ENCODE data around the gene AKR1C1. TPM values are rescaled to one million over a fixed set of nuclear protein-coding genes. Genes with fewer than 3 reads are reported as not detected.
A peak's percentile ranks its signal among the peaks of the same experiment; 100 is the strongest.
"Not testable (repeated sequence)": the region's sequence is repeated elsewhere in the genome, so short reads cannot be mapped to it uniquely, and the experiment has no call there.

The AKR1C1 gene
- total RNA-seq, 4 donors from 2014 or later: 47.1 to 94.8 (median 77.5) TPM

GRCh38 chr10:5012595-5012994, 49.4 kb downstream of the AKR1C1 start:
- Histone ChIP-seq H3K27ac (no peak overlapping the region), H3K27me3 (no peaks in the 10 kb centered on the region), H3K4me1 (no peaks in the 10 kb centered on the region), H3K36me3 (no peaks in the 10 kb centered on the region), H3K4me3 (no peak overlapping the region), H3K9me3 (no peaks in the 10 kb centered on the region)
- DNase-seq (ENCODE audit: low spot score in 2 of 2): no peak
- TF ChIP-seq EP300 (IDR thresholded peaks at IDR 0.05): no peak
- TF ChIP-seq CTCF (IDR thresholded peaks at IDR 0.05): no peak
- no peak for TF ChIP-seq POLR2A (IDR thresholded peaks at IDR 0.05)
- 73 to 76% methylated on average over 2 of the region's 2 CpGs for WGBS, 2 donors

DNA sequence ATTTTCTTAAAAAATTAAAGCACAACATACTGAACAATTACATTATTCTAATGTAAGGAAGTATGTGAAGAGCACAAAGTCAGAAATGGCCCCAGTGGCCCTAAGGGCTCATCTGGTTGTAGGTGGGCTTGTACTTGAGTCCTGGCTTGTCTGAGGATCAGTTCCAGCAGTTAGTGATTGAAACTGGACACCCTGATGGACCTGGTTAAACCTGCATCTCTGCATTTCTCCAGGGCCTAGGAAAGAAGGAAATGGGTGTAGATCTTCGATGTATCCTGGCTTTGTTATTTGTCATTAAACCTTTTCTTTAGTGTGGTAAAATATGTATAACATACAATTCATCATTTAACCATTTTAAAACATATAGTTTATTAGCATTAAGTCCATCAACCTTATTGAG, 50.2 kb downstream of the AKR1C1 start:
- no peak for TF ChIP-seq CTCF (IDR thresholded peaks at IDR 0.05)
- TF ChIP-seq POLR2A (IDR thresholded peaks at IDR 0.05): no peak
- no peak for TF ChIP-seq EP300 (IDR thresholded peaks at IDR 0.05)
- DNase-seq (ENCODE audit: low spot score in 2 of 2): no peak
- Histone ChIP-seq H3K9me3 (no peaks in the 10 kb centered on the region), H3K36me3 (no peaks in the 10 kb centered on the region), H3K4me3 (no peak overlapping the region), H3K27me3 (no peaks in the 10 kb centered on the region), H3K27ac (no peak overlapping the region), H3K4me1 (peaks cover 0 to 7% (median 0%) of the 10 kb centered on the region in 4 donors)
- 41 to 82% methylated on average over 1 of the region's 1 CpG for WGBS, 2 donors

- peaks cover 0 to 15% (median 4%) of the 10 kb centered on the region in 4 donors for H3K4me1 ChIP-seq
- not testable (repeated sequence) for H3K36me3 ChIP-seq; H3K27ac ChIP-seq; H3K9me3 ChIP-seq; H3K27me3 ChIP-seq; DNase-seq (ENCODE audit: low spot score in 2 of 2); H3K4me3 ChIP-seq
- WGBS, 2 donors: 44 to 54% methylated on average over 4 of the region's 4 CpGs
Observed at GRCh38 chr10:5014200-5014910, 51.1 kb downstream of the AKR1C1 start.

DNA sequence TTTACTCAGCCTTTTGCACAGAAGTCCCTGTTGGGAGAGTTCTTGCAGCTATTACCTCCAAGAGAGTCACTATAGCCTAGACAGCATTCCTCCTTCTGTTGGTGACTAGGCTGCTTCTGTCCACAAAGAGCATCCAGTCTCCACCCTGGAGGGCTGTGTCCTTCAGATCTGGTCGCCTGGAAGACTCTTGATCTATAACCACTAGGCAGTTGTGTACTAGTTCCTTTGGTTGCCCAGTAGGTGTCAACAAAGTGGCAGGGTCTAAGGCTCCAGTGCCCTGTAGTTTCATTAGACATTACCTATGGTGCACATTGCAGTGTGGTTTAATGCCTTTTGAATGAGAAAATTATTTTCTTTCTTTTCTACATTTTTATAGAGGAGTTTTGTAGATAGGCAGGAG, 51.7 kb downstream of the AKR1C1 start:
- Histone ChIP-seq H3K4me1 (peaks cover 0 to 20% (median 9%) of the 10 kb centered on the region in 4 donors), H3K4me3 (no peak overlapping the region), H3K27me3 (no peaks in the 10 kb centered on the region), H3K27ac (no peak overlapping the region), H3K36me3 (no peaks in the 10 kb centered on the region), H3K9me3 (no peaks in the 10 kb centered on the region)
- DNase-seq (ENCODE audit: low spot score in 2 of 2): no peak
- 58 to 64% methylated on average over 1 of the region's 1 CpG for WGBS, 2 donors
- TF ChIP-seq CTCF (IDR thresholded peaks at IDR 0.05): no peak
- no peak for TF ChIP-seq POLR2A (IDR thresholded peaks at IDR 0.05)
- TF ChIP-seq EP300 (IDR thresholded peaks at IDR 0.05): no peak

- Histone ChIP-seq H3K36me3 (no peaks in the 10 kb centered on the region), H3K27ac (peak overlapping the region in 2 of 4 donors; percentile 41 to 81)
Observed at GRCh38 chr10:5018134-5018533, 54.9 kb downstream of the AKR1C1 start.

DNA sequence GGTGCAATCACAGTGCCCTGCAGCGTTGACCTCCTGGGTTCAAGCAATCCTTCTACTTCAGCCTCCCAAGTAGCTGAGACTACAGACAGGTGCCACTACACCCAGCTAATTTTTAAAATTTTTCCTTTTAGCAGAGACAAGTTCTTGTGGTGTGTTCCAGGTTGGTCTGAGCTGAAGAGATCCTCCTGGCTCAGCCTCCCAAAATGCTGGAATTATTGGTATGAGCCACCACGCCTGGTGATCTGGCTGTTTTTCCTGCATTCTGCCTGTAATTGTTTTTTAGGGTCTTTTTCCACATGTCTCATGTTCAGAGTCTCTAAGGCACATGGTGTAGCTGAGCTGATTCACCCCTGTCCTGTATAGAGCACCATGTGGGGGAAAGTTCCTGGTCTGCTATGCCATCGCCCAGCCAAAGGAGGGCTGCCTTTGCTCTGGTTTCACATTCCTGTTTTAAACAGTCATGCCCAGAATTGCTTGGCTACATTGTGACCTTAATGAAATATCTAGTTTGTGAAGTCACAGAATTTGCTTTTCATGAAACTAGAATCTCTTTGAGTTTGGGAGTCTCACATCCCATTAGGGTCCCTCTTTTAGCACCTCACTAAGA, 55.6 kb downstream of the AKR1C1 start:
- Histone ChIP-seq H3K4me1 (peaks cover 0 to 24% (median 12%) of the 10 kb centered on the region in 4 donors), H3K27ac (peak overlapping the region in 2 of 4 donors; percentile 36 to 81)
- H3K36me3 ChIP-seq, H3K9me3 ChIP-seq, H3K27me3 ChIP-seq, H3K4me3 ChIP-seq: not testable (repeated sequence)
- TF ChIP-seq CTCF (IDR thresholded peaks at IDR 0.05): peak in 4 of 5 experiments; percentile 8 to 22 (median 14)
- 53 to 55% methylated on average over 2 to 3 of the region's 3 CpGs for WGBS, 2 donors
- peak in 1 of 2 donors; percentile 33 for DNase-seq (ENCODE audit: low spot score in 2 of 2)

More at GRCh38 chr10:5018134-5018533, 54.9 kb downstream of the AKR1C1 start:
- 19 to 20% methylated on average over 3 of the region's 3 CpGs for WGBS, 2 donors
- TF ChIP-seq EP300 (IDR thresholded peaks at IDR 0.05): no peak
- DNase-seq (ENCODE audit: low spot score in 2 of 2): no peak
- no peaks in the 10 kb centered on the region for H3K9me3 ChIP-seq
- H3K27me3 ChIP-seq: no peaks in the 10 kb centered on the region
- no peak overlapping the region for H3K4me3 ChIP-seq
- peaks cover 0 to 24% (median 12%) of the 10 kb centered on the region in 4 donors for H3K4me1 ChIP-seq

DNA sequence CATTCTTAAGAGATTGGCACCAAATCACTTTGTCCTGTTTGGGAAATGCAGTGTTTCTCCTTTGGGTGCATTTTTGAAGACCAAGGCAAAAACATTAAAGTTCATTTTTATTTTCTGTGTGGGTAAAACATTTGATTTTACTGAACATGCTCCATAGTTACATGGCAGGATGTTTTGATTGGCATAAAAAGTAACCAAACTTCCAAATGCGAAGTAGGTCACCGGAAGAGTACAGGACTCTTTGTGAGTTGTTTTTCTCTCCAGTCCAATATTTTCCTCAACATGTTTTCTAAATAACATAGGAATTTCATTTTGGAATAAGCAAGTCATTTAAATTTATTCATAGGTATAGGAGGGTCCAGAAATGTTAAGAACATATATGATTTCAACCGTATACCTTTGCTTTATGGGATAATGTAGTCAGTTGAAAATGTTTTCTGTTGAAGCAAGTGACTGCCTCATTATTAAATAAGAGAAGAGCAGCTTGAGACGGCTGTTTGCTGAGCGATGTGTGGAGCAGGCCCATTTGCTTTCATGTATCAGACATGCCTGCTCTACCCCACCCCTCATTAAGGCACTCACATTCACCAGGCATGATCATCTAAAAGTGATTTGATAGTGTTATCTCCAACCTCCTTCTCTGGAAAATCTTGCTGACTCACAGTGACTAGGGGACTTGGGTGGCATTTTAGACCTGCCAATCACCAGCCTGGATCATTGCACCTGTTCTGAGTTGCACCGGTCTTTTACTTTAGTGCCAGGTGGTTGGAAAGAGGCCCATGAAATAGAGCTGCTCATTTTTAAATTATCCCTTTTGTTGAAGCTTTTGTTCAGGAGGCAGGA, 56.8 kb downstream of the AKR1C1 start:
- peak overlapping the region in 3 of 4 donors; percentile 11 to 81 (median 55) for H3K27ac ChIP-seq
- not testable (repeated sequence) for H3K36me3 ChIP-seq; H3K9me3 ChIP-seq; H3K4me3 ChIP-seq; DNase-seq (ENCODE audit: low spot score in 2 of 2); H3K27me3 ChIP-seq
- 61 to 66% methylated on average over 6 of the region's 6 CpGs for WGBS, 2 donors
- peaks cover 0 to 24% (median 12%) of the 10 kb centered on the region in 4 donors for H3K4me1 ChIP-seq

DNA sequence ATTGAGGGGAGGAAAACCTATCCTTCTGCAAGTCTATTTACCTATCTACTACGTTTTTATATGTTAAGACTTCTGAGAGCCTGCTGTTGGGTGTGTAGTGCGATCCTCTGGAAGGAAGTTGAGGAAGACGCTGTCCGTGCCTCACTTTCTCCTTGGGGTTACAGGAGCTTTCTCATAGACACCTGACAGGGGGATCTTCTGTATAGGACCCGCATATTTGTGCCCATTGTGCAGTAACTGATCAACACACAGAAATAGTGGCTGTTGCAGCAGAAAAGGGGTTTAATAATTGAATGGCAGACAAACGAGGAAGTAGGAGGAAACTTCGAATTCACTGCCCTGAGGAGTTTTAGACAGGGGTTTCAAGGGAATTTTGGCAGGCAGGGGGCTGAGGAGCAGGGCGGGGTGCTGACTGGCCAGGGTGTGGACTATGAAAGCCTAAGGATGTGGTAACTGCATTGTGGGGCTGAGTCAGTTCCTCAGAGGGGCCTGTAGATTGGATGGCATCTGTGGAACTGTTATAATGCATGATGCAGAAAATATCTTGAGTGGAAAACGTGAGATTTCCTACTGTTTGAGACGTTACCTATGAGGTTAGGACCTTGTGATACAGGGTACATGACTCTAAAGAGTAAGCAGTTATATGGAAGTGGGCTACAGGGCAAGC, 58.5 kb downstream of the AKR1C1 start:
- H3K36me3 ChIP-seq; H3K27me3 ChIP-seq; DNase-seq (ENCODE audit: low spot score in 2 of 2); H3K9me3 ChIP-seq; H3K27ac ChIP-seq; H3K4me3 ChIP-seq: not testable (repeated sequence)
- peaks cover 0 to 24% (median 12%) of the 10 kb centered on the region in 4 donors for H3K4me1 ChIP-seq
- 68 to 71% methylated on average over 10 of the region's 10 CpGs for WGBS, 2 donors

Measured in tibial nerve (tissue), 4 donors.